ENCODE measurements around the gene ITCH. TPM values are rescaled to one million over a fixed set of nuclear protein-coding genes. Genes with fewer than 3 reads are reported as not detected.

ITCH gene
- total and polyA plus RNA-seq, 7 donors = 16.3 to 60.6 (median 50.2) TPM

DNA sequence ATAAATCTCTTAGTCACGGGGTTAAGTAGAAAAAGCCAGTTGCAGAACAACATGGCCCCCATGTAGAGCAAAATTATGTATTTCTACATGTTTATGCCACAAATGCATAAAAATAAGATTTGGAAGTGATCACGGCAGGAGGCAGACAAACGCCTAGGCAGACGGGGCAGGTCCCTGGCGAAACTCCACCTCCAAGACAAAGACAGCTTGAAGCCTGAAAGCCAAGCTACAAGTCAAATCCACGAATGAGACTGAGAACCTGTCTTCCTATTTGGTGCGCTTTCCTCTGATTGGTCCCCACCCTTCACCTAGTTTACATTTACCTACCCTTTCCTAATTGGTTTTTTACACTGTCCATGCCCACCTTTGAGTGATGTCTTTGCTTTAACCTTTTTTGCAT is 31.2 kb upstream of the ITCH start:
- WGBS, 2 donors = 90 to 92% methylated on average over 7 of the region's 7 CpGs
- TF ChIP-seq, protein P1, sequence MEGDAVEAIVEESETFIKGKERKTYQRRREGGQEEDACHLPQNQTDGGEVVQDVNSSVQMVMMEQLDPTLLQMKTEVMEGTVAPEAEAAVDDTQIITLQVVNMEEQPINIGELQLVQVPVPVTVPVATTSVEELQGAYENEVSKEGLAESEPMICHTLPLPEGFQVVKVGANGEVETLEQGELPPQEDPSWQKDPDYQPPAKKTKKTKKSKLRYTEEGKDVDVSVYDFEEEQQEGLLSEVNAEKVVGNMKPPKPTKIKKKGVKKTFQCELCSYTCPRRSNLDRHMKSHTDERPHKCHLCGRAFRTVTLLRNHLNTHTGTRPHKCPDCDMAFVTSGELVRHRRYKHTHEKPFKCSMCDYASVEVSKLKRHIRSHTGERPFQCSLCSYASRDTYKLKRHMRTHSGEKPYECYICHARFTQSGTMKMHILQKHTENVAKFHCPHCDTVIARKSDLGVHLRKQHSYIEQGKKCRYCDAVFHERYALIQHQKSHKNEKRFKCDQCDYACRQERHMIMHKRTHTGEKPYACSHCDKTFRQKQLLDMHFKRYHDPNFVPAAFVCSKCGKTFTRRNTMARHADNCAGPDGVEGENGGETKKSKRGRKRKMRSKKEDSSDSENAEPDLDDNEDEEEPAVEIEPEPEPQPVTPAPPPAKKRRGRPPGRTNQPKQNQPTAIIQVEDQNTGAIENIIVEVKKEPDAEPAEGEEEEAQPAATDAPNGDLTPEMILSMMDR (IDR thresholded peaks at IDR 0.05) = no peak
- TF ChIP-seq POLR2AphosphoS5 (IDR thresholded peaks at IDR 0.05) (no peak), POLR2A (IDR thresholded peaks at IDR 0.05) (no peak), EP300 (IDR thresholded peaks at IDR 0.05) (no peak)
- no peaks in the 10 kb centered on the region for H3K4me1 ChIP-seq
- no peak for DNase-seq
- no peaks in the 10 kb centered on the region for H3K9me3 ChIP-seq
- intact Hi-C loops (cut with DNase I) = no loop called here
- H3K27ac ChIP-seq = no peak overlapping the region
- H3K27me3 ChIP-seq = no peaks in the 10 kb centered on the region
- no peak overlapping the region for H3K4me3 ChIP-seq
- no peaks in the 10 kb centered on the region for H3K36me3 ChIP-seq

DNA sequence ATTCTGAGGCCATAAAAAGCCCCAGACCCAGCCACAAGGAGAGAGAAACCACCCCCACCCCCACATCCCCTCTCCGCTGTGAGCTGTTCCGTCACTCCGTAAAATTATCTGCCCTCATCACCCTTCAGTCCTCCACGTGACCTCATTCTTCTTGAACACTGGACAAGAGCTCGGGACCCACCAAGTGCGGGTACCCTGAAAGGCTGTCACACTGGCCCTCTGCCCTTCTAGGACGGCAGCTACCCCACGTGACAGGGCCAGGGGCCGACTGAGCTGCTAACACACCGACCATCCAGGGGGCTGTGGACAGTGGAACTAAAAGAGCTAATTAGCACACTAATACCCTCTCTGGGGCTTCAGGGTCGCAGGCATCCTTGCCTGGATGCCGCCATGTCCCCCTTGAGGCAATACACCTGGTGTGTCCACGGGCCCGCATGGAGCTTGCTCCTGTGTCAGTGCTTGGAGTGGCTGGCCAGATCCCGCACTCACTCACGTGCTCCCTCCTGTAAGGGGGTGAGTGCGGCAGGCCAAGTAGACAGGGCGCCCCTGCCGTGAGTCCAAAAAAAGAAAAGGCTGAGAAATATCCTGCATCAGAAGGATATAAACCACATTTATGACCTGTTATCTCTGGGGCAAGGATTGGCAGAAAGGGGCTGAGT is 30.7 kb upstream of the ITCH start:
- H3K36me3 ChIP-seq = no peaks in the 10 kb centered on the region
- no peaks in the 10 kb centered on the region for H3K27me3 ChIP-seq
- no peak overlapping the region for H3K4me3 ChIP-seq
- H3K27ac ChIP-seq = no peak overlapping the region
- TF ChIP-seq POLR2A (IDR thresholded peaks at IDR 0.05) (no peak), POLR2AphosphoS5 (IDR thresholded peaks at IDR 0.05) (no peak), EP300 (IDR thresholded peaks at IDR 0.05) (no peak)
- TF ChIP-seq, protein P1 (IDR thresholded peaks at IDR 0.05) = no peak
- no peaks in the 10 kb centered on the region for H3K4me1 ChIP-seq
- no peak for DNase-seq
- no peaks in the 10 kb centered on the region for H3K9me3 ChIP-seq
- intact Hi-C loops (cut with DNase I) = no loop called here
- WGBS, 2 donors = 90 to 91% methylated on average over 19 of the region's 19 CpGs

DNA sequence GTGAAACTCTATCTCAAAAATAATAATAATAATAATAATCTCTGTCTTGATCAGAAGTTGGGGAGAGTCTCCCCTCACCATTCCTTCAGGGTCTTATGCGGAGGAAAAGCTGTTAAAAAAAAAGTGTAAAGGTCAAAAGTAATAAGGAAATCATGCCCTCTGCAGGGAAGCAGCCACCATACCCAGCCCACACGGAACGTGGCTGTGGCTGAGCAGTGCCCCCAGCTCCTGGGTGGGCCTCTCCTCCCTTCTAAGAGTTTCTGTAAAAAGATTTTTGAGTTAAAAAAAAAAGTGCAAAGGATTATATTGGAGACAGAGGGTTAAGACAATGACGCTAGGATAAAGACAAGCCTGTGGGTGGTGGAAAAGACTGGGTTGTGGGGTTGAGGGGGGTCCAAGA is 29.3 kb upstream of the ITCH start:
- H3K4me1 ChIP-seq = no peaks in the 10 kb centered on the region
- TF ChIP-seq, protein P1 (IDR thresholded peaks at IDR 0.05) = no peak
- TF ChIP-seq POLR2A (IDR thresholded peaks at IDR 0.05) = no peak
- no peak for TF ChIP-seq EP300 (IDR thresholded peaks at IDR 0.05)
- no peak for TF ChIP-seq POLR2AphosphoS5 (IDR thresholded peaks at IDR 0.05)
- WGBS, 2 donors = 38 to 75% methylated on average over 4 of the region's 4 CpGs
- H3K27ac ChIP-seq = peak overlapping the region in 1 of 4 donors; percentile 35
- no peak overlapping the region for H3K4me3 ChIP-seq
- no peaks in the 10 kb centered on the region for H3K27me3 ChIP-seq
- intact Hi-C loops (cut with DNase I) = no loop called here
- no peaks in the 10 kb centered on the region for H3K9me3 ChIP-seq
- no peaks in the 10 kb centered on the region for H3K36me3 ChIP-seq
- DNase-seq = no peak

DNA sequence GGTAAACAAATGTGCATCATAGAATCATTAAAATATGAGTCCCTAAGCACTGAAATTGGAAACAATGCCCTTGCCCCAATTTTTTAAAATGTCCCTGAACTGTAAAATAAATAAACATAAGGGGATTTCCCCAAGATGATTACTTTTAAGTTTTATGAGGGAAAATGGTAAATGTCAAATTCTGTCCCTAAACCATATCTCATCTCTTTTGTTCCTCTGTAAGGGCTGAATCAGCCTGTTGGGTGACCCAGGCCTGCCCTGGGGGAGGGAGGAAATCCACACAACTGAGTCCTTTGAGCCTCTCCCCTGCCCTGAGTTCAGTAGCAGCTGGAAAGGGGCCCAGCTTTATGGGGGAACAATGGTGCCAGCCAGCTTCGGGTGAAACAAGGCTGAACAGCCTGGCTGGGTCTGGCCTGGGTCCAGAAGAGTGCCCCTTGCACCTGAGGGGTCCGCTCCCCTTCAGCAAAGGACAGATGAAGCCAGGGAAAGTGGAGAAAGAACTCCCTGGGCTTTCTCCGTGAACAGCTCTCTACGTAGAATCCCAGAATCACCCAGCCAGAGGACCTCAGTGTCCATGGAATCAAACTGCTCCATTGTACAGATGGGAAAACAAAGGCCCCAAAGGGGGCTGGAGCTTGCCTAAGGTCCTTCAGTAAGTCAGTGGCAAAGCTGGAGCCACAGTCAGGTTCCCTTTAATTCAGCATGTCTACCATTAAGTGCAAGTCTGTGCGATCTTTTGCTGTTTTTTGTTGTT is 28.2 kb upstream of the ITCH start:
- no peak overlapping the region for H3K4me3 ChIP-seq
- TF ChIP-seq EP300 (IDR thresholded peaks at IDR 0.05) = no peak
- TF ChIP-seq POLR2A (IDR thresholded peaks at IDR 0.05) = no peak
- TF ChIP-seq POLR2AphosphoS5 (IDR thresholded peaks at IDR 0.05) = no peak
- TF ChIP-seq, protein P1 (IDR thresholded peaks at IDR 0.05) = no peak
- H3K36me3 ChIP-seq = no peaks in the 10 kb centered on the region
- H3K27ac ChIP-seq = peak overlapping the region in 2 of 4 donors; percentile 26 to 35
- H3K27me3 ChIP-seq = no peaks in the 10 kb centered on the region
- peak; percentile 75 for DNase-seq
- no peaks in the 10 kb centered on the region for H3K4me1 ChIP-seq
- WGBS, 2 donors = 75 to 81% methylated on average over 5 of the region's 5 CpGs
- no peaks in the 10 kb centered on the region for H3K9me3 ChIP-seq
- intact Hi-C loops (cut with DNase I) = no loop called here

All from sigmoid colon (tissue), 7 donors.